Measurements from ENCODE around the gene VCX. TPM values are rescaled to one million over a fixed set of nuclear protein-coding genes. Genes with fewer than 3 reads are reported as not detected.

Gene VCX
- total RNA-seq: not detected

GRCh38 chrX:7842871-7843270, at the start of gene VCX:
VCX (plus strand) TSS chrX:7843171; CDS start chrX:7843204, 33 bp downstream.

Other genes starting within 250 kb of the VCX start
- gene PNPLA4, start 84.2 kb downstream of the VCX start, total RNA-seq: 10 to 100 TPM in 1 of 2 donors, 1 to 10 TPM in 1; 10.0 to 12.7 TPM

All from melanocyte of skin (primary cell).